ENCODE measurements around the gene ATP2B2.

ATP2B2 gene

DNA sequence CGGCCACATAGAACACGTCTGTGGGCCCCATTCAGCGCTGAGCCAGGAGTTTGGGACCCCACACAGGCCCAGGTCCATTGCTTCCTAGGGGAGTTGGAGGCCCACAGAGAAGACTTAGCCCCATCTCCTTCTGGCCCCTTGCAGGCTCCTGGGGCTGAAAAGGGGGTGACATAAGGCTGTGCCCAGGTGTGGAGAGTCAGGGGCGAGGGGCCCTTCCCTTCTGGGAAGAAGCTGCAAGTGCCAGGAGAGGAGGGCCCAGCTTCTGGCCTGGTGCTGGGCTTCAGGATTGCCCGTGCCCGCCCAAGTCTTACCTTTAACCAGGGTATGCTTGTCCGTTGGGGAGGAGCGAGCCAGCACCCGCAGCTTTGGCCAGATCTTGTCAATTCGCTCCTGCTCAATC lies 155.6 kb downstream of the ATP2B2 start:
- H3K4me3 ChIP-seq (ENCODE audit: low read depth, low read length) = no peak overlapping the region
- no peak for DNase-seq (ENCODE audit: low read depth)
- TF ChIP-seq, protein P1, sequence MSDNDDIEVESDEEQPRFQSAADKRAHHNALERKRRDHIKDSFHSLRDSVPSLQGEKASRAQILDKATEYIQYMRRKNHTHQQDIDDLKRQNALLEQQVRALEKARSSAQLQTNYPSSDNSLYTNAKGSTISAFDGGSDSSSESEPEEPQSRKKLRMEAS (IDR thresholded peaks at IDR 0.05; ENCODE audit: low read depth, low read length) = no peak

DNA sequence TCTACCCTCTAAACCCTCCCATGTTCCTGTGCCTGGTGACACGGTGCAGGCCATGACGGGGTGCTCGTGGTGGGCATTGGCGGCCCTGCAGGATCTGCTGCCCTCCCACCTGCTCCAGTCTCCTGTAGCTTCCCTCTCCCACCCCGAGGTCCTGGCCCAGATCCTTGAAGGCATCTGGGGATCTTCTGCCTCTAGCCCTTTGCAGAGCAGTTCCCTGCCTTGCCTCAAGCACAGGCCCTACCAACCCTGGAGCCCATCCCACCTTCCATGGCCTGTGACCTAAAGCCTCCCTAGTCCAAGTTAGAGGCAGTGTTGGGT lies 157.0 kb downstream of the ATP2B2 start:
- TF ChIP-seq MYC (IDR thresholded peaks at IDR 0.05; ENCODE audit: low read depth, low read length) (no peak), POLR2A (IDR thresholded peaks at IDR 0.05; ENCODE audit: extremely low read depth, insufficient read length) (no peak)
- TF ChIP-seq, protein P2, sequence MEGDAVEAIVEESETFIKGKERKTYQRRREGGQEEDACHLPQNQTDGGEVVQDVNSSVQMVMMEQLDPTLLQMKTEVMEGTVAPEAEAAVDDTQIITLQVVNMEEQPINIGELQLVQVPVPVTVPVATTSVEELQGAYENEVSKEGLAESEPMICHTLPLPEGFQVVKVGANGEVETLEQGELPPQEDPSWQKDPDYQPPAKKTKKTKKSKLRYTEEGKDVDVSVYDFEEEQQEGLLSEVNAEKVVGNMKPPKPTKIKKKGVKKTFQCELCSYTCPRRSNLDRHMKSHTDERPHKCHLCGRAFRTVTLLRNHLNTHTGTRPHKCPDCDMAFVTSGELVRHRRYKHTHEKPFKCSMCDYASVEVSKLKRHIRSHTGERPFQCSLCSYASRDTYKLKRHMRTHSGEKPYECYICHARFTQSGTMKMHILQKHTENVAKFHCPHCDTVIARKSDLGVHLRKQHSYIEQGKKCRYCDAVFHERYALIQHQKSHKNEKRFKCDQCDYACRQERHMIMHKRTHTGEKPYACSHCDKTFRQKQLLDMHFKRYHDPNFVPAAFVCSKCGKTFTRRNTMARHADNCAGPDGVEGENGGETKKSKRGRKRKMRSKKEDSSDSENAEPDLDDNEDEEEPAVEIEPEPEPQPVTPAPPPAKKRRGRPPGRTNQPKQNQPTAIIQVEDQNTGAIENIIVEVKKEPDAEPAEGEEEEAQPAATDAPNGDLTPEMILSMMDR (IDR thresholded peaks at IDR 0.05; ENCODE audit: low read depth, low read length) = no peak
- TF ChIP-seq, protein P1 (IDR thresholded peaks at IDR 0.05; ENCODE audit: low read depth, low read length) = no peak

GRCh38 chr3:10347648-10348403 lies 157.6 kb downstream of the ATP2B2 start:
- H3K4me3 ChIP-seq (ENCODE audit: low read depth, low read length) = no peak overlapping the region
- no peak for TF ChIP-seq POLR2A (IDR thresholded peaks at IDR 0.05; ENCODE audit: extremely low read depth, insufficient read length)
- TF ChIP-seq, protein P2 (IDR thresholded peaks at IDR 0.05; ENCODE audit: low read depth, low read length) = no peak
- no peak for TF ChIP-seq MYC (IDR thresholded peaks at IDR 0.05; ENCODE audit: low read depth, low read length)
- TF ChIP-seq, protein P1 (IDR thresholded peaks at IDR 0.05; ENCODE audit: low read depth, low read length) = no peak
- DNase-seq (ENCODE audit: low read depth) = no peak

More for the DNA sequence above, 157.0 kb downstream of the ATP2B2 start:
- no peak for DNase-seq (ENCODE audit: low read depth)
- H3K4me3 ChIP-seq (ENCODE audit: low read depth, low read length) = no peak overlapping the region

DNA sequence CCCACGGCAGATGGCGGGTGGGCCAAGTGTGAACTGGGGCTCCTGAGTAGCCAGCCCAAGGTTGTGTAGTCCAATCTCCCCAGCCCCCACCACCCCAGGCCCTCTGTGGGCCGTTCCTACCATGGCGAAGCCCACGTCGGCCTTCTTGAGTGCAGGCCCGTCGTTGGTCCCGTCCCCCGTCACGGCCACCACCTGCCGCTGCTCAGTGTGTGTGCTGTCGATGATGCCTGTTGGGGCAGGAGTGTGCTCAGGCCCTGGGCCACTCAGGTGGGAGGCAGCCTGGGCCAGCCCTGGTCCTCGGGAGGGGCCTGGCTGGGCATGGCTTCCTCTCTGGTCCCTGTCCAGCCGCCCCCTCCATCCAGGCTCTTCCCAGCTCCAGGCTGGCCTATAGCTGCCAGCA lies 159.5 kb downstream of the ATP2B2 start:
- no peak for DNase-seq (ENCODE audit: low read depth)
- no peak for TF ChIP-seq MYC (IDR thresholded peaks at IDR 0.05; ENCODE audit: low read depth, low read length)
- TF ChIP-seq, protein P1 (IDR thresholded peaks at IDR 0.05; ENCODE audit: low read depth, low read length) = no peak
- no peak for TF ChIP-seq POLR2A (IDR thresholded peaks at IDR 0.05; ENCODE audit: extremely low read depth, insufficient read length)
- TF ChIP-seq, protein P2 (IDR thresholded peaks at IDR 0.05; ENCODE audit: low read depth, low read length) = no peak
- no peak overlapping the region for H3K4me3 ChIP-seq (ENCODE audit: low read depth, low read length)

DNA sequence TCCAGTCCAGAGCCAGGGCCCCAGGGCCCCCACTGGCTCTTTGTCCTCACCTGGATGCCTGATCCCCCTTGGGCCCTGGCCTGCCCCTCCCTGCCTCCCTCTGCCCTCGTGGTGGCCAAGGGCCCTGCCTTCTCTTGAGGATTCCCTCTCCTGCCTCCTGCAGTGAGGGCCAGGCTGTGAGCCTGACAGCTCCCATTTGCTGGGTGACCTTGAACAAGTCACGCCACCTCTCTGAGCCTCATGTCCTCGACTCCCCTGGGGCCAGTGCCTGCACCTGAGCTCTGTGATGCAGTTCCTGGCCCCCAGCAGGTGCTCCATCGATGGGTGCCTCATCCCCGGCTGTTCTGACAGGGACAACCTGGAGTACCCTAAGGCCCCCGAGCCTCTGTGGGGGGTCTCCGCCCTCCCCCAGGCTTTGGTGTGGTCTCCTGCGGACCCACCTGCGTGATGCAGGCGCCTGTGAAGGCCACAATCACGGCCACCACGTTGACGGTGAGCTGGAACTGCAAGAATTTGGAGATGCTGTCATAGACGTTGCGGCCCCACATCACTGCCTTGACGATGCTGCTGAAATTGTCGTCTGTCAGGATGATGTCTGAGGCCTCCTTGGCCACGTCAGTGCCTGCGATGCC lies 160.3 kb downstream of the ATP2B2 start:
- TF ChIP-seq MYC (IDR thresholded peaks at IDR 0.05; ENCODE audit: low read depth, low read length) (no peak), POLR2A (IDR thresholded peaks at IDR 0.05; ENCODE audit: extremely low read depth, insufficient read length) (no peak)
- TF ChIP-seq, protein P2 (IDR thresholded peaks at IDR 0.05; ENCODE audit: low read depth, low read length) = no peak
- TF ChIP-seq, protein P1 (IDR thresholded peaks at IDR 0.05; ENCODE audit: low read depth, low read length) = no peak

More for the DNA sequence above, 160.3 kb downstream of the ATP2B2 start:
- no peak overlapping the region for H3K4me3 ChIP-seq (ENCODE audit: low read depth, low read length)
- no peak for DNase-seq (ENCODE audit: low read depth)
